HL-60 (cell line): ENCODE results near the gene PRKCE.

ENCODE experiments used
- CTCF ChIP-seq: IDR thresholded peaks from one replicate; pipeline ENCODE4 v1.5.1; 2011; ENCODE audit warnings: low read length, control low read depth, inconsistent platforms; ENCODE audit not compliant: insufficient read depth
- GABPA ChIP-seq: IDR thresholded peaks from 2 replicates; pipeline ENCODE4 v1.6.1; 2012; ENCODE audit warnings: low read depth
- POLR2AphosphoS5 ChIP-seq: IDR thresholded peaks from 2 replicates; pipeline ENCODE4 v1.6.1; 2012; ENCODE audit warnings: low read depth
- REST ChIP-seq: IDR thresholded peaks from 2 replicates; pipeline ENCODE4 v1.6.1; 2012; ENCODE audit warnings: low read depth; ENCODE audit not compliant: insufficient replicate concordance

GRCh38 chr2:46117994-46118393, 466.5 kb downstream of the PRKCE start:
- TF ChIP-seq POLR2AphosphoS5 (no peak), CTCF (no peak), REST (no peak), GABPA (no peak)
